ENCODE data around the gene MTA3. TPM values are rescaled to one million over a fixed set of nuclear protein-coding genes. Genes with fewer than 3 reads are reported as not detected.
"Not testable (repeated sequence)": the region's sequence is repeated elsewhere in the genome, so short reads cannot be mapped to it uniquely, and the experiment has no call there.

MTA3 gene
- total RNA-seq, 3 donors from 2014 or later = 31.4 to 58.0 (median 49.2) TPM

DNA sequence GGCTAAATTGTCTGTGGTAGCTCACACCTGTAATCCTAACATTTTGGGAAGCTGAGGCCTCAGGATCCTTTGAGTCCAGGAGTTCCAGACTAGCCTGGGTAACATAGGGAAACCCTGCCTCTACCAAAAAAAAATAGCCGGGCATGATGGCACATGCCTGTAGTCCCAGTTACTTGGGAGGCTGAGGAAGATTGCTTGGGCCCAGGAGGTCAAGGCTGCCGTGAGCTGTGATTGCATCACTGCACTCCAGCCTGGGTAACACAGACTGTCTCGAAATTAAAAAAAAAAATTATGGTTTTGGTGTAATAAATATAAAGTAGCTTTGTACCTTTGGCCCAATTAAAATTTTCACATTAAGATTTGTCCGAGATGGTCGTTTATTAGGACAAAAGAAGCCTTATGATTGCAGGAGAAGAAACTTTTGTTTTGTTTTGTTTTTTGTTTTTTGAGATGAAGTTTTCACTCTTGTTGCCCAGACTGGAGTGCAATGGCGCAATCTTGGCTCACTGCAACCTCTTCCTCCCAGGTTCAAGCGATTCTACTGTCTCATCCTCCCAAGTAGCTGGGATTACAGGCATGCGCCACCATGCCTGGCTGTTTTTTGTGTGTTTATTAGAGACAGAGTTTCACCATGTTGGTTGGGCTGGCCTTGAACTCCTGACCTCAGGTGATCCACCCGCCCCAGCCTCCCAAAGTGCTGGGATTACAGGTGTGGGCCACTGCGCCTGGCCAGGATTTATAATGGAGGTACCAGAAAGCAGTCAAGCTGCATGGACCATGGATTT, 4.1 kb downstream of the MTA3 start:
- TF ChIP-seq CTCF (IDR thresholded peaks at IDR 0.05) (no peak), POLR2AphosphoS5 (IDR thresholded peaks at IDR 0.05) (no peak), POLR2A (IDR thresholded peaks at IDR 0.05) (no peak)
- H3K27me3 ChIP-seq = no peaks in the 10 kb centered on the region
- DNase-seq (ENCODE audit: low spot score in 2 of 2) = no peak
- no peak overlapping the region for H3K4me3 ChIP-seq
- no peaks in the 10 kb centered on the region for H3K9me3 ChIP-seq
- no peaks in the 10 kb centered on the region for H3K36me3 ChIP-seq
- H3K27ac ChIP-seq = no peak overlapping the region
- intact Hi-C loops (cut with DNase I; ENCODE audit: low total_unique reads) = loop anchor here (10.0 kb wide), 1 partner anchor 818 kb away; no protein-coding TSS in a partner anchor
- peaks cover 0 to 5% of the 10 kb centered on the region in 2 donors for H3K4me1 ChIP-seq

- Histone ChIP-seq H3K27me3 (no peaks in the 10 kb centered on the region), H3K4me1 (no peaks in the 10 kb centered on the region), H3K27ac (no peak overlapping the region), H3K4me3 (no peak overlapping the region), H3K9me3 (no peaks in the 10 kb centered on the region), H3K36me3 (no peaks in the 10 kb centered on the region)
- DNase-seq (ENCODE audit: low spot score in 2 of 2) = no peak
- TF ChIP-seq POLR2AphosphoS5 (IDR thresholded peaks at IDR 0.05) (no peak), CTCF (IDR thresholded peaks at IDR 0.05) (no peak), POLR2A (IDR thresholded peaks at IDR 0.05) (no peak)
- intact Hi-C loops (cut with DNase I; ENCODE audit: low total_unique reads) = loop anchor here (10.0 kb wide), 1 partner anchor 818 kb away; no protein-coding TSS in a partner anchor
These were observed 4.8 kb downstream of the MTA3 start for GRCh38 chr2:42573256-42573655.

DNA sequence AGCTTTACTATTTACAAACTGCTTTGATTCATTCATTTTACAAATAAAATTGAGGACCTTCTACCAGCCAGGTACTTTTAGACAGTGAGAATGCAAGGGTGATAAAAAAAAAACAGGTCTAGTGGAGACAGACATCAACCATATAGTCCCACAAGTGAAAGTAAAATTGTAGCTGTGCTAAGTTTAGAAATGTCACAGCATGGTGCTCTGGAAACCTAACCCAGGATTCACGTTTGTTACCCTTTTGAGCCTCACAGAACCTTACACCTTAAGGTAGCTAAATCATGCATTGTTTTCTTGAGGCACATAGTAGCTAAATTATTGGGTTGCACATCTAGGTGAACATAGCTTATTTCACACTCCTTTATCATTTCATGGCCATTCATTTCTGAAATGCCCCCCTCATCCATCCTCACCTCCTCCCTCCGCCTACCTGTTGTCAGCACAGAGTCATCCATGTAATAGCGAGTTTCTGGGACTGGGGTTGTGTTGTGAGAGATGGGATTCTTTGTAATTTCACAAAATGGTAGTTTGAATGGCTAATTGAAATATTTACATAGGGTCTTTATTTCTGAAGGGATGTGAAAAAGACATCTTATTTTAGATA, 7.1 kb downstream of the MTA3 start:
- Histone ChIP-seq H3K4me3 (no peak overlapping the region), H3K27me3 (no peaks in the 10 kb centered on the region), H3K9me3 (no peaks in the 10 kb centered on the region), H3K4me1 (no peaks in the 10 kb centered on the region), H3K27ac (no peak overlapping the region), H3K36me3 (no peaks in the 10 kb centered on the region)
- no peak for DNase-seq (ENCODE audit: low spot score in 2 of 2)
- no peak for TF ChIP-seq CTCF (IDR thresholded peaks at IDR 0.05)
- no peak for TF ChIP-seq POLR2AphosphoS5 (IDR thresholded peaks at IDR 0.05)
- no peak for TF ChIP-seq POLR2A (IDR thresholded peaks at IDR 0.05)
- intact Hi-C loops (cut with DNase I; ENCODE audit: low total_unique reads) = loop anchor here (10.0 kb wide), 1 partner anchor 821 kb away; no protein-coding TSS in a partner anchor

DNA sequence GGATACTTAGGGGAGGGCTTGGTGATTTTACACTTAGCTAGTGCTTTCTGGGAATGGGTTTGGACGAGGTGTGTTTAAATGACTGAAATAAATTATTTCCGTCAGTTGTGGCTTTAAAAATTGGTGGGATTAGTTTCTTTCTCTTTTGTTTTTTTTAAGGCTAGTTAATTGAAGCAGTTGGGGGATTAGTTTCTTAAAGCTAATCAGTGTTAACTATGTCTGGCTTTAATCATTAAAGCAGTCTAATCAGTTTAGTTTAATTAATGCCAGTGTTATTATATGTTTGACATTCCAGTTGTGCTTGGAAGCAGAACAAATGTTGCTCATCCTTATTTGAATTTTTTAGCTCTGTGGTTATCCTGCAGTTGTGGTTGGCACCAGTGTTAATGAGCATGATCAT, 10.2 kb downstream of the MTA3 start:
- intact Hi-C loops (cut with DNase I; ENCODE audit: low total_unique reads) = loop anchor here (10.0 kb wide), 1 partner anchor 824 kb away; no protein-coding TSS in a partner anchor
- H3K9me3 ChIP-seq = no peaks in the 10 kb centered on the region
- no peak overlapping the region for H3K4me3 ChIP-seq
- no peak for DNase-seq (ENCODE audit: low spot score in 2 of 2)
- TF ChIP-seq POLR2AphosphoS5 (IDR thresholded peaks at IDR 0.05) (no peak), POLR2A (IDR thresholded peaks at IDR 0.05) (no peak), CTCF (IDR thresholded peaks at IDR 0.05) (no peak)
- no peak overlapping the region for H3K27ac ChIP-seq
- no peaks in the 10 kb centered on the region for H3K27me3 ChIP-seq
- no peaks in the 10 kb centered on the region for H3K4me1 ChIP-seq
- no peaks in the 10 kb centered on the region for H3K36me3 ChIP-seq

DNA sequence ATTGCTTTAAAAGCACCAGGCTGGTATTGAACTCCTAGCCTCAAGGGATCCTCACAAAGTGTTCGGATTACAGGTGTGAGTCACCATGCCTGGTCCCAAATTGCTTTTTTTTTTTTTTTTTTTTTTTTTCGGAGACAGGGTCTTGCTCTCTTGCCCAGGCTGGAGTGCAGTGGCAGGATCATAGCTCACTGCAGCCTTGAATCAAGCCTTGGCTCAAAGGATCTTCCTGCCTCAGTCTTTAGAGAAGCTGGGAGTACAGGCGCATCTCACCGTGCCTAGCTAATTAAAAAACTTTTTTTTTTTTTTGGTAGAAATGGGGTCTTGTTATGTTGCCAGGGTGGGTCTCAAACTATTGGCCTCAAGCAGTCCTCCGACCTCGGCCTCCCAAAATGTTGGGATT, 12.8 kb downstream of the MTA3 start:
- Histone ChIP-seq H3K4me1 (no peaks in the 10 kb centered on the region), H3K4me3 (no peak overlapping the region), H3K9me3 (no peaks in the 10 kb centered on the region), H3K27ac (no peak overlapping the region), H3K36me3 (no peaks in the 10 kb centered on the region), H3K27me3 (no peaks in the 10 kb centered on the region)
- no peak for TF ChIP-seq CTCF (IDR thresholded peaks at IDR 0.05)
- no peak for TF ChIP-seq POLR2A (IDR thresholded peaks at IDR 0.05)
- no peak for TF ChIP-seq POLR2AphosphoS5 (IDR thresholded peaks at IDR 0.05)
- no peak for DNase-seq (ENCODE audit: low spot score in 2 of 2)
- intact Hi-C loops (cut with DNase I; ENCODE audit: low total_unique reads) = no loop called here

GRCh38 chr2:42584628-42585027, 16.2 kb downstream of the MTA3 start:
- H3K27ac ChIP-seq; H3K9me3 ChIP-seq; H3K4me3 ChIP-seq; intact Hi-C loops (cut with DNase I; ENCODE audit: low total_unique reads); H3K4me1 ChIP-seq; H3K27me3 ChIP-seq; DNase-seq (ENCODE audit: low spot score in 2 of 2); H3K36me3 ChIP-seq: not testable (repeated sequence)

Data from breast epithelium (tissue), 4 donors.